Endodermal cell (in vitro differentiated cells): ENCODE results near the gene NAV1. TPM values are rescaled to one million over a fixed set of nuclear protein-coding genes. Genes with fewer than 3 reads are reported as not detected.

Source experiments
- DNase-seq: peaks from one replicate; pipeline ENCODE4 v3.0.0-alpha.2; 2017
- H3K27ac ChIP-seq: 2 replicates; pipeline ENCODE4 v1.5.1; 2013; ENCODE audit warnings: mild to moderate bottlenecking, low read depth, low read length, moderate library complexity
- H3K27me3 ChIP-seq: 2 replicates; pipeline ENCODE4 v1.6.1; 2013; ENCODE audit warnings: mild to moderate bottlenecking, low read length, moderate library complexity; ENCODE audit not compliant: insufficient read depth, control insufficient read depth, poor library complexity, severe bottlenecking
- H3K36me3 ChIP-seq: 2 replicates; pipeline ENCODE4 v1.7.0; 2013; ENCODE audit warnings: mild to moderate bottlenecking, low read length, moderate library complexity; ENCODE audit not compliant: control insufficient read depth, insufficient read depth
- H3K4me1 ChIP-seq: one replicate; pipeline ENCODE4 v1.7.0; 2013; ENCODE audit warnings: low read length; ENCODE audit not compliant: control insufficient read depth, insufficient read depth
- H3K4me3 ChIP-seq: 2 replicates; pipeline ENCODE4 v1.5.1; 2013; ENCODE audit warnings: mild to moderate bottlenecking, low read length, moderate library complexity
- H3K9ac ChIP-seq: 2 replicates; pipeline ENCODE4 v1.6.1; 2013; ENCODE audit warnings: mild to moderate bottlenecking, low read length, moderate library complexity; ENCODE audit not compliant: poor library complexity, severe bottlenecking; ENCODE audit errors: extremely low read depth
- H3K9me3 ChIP-seq: 2 replicates; pipeline ENCODE4 v1.6.1; 2013; ENCODE audit warnings: mild to moderate bottlenecking, low read length, moderate library complexity; ENCODE audit not compliant: control insufficient read depth
- H3K27ac Mint-ChIP-seq: 2 replicates; pipeline ENCODE4 v1.8.0; 2020; ENCODE audit warnings: mixed read lengths
- H3K27me3 Mint-ChIP-seq: 2 replicates; pipeline ENCODE4 v1.8.0; 2021; ENCODE audit warnings: mild to moderate bottlenecking, mixed read lengths; ENCODE audit not compliant: insufficient read depth
- H3K36me3 Mint-ChIP-seq: 2 replicates; pipeline ENCODE4 v1.8.0; 2020; ENCODE audit warnings: low read depth, mixed read lengths
- H3K4me1 Mint-ChIP-seq: 2 replicates; pipeline ENCODE4 v1.8.0; 2020; ENCODE audit warnings: mixed read lengths
- H3K4me3 Mint-ChIP-seq: 2 replicates; pipeline ENCODE4 v1.8.0; 2020; ENCODE audit warnings: mild to moderate bottlenecking, moderate library complexity, mixed read lengths
- H3K9me3 Mint-ChIP-seq: 2 replicates; pipeline ENCODE4 v1.8.0; 2020; ENCODE audit warnings: mild to moderate bottlenecking, mixed read lengths
- WGBS, 2 experiments: methylation state at CpG; one replicate each; pipeline versions ENCODE4 v1.1.5 to v1.1.7; 2013; ENCODE audit warnings: missing lambda C conversion rate in 2 of 2, mixed read lengths in 1 of 2; ENCODE audit not compliant: insufficient coverage in 1 of 2, insufficient read length in 1 of 2; 5-methylcytosine and 5-hydroxymethylcytosine counted together
- total RNA-seq, 2 donors: library from RNA; stranded (reverse); fragmentation: NEBNext Ultra II Directional in 1 of 2; extraction: Animal tissue kit (Norgen Biotek cat#: 25700) in 1 of 2; gene quantifications; 2 replicates in 1 of 2; 3 replicates in 1 of 2; pipeline ENCODE4 v1.2.1, GENCODE V29; 2021
- TF ChIP-seq, protein P1 (sequence below): fragments of 200-600 bp; sonication (generic); conservative IDR thresholded peaks from 2 replicates; pipeline ENCODE4 v1.5.0; 2021; ENCODE audit warnings: antibody characterized with exemption, mild to moderate bottlenecking

NAV1 gene
- total RNA-seq, 2 donors from 2014 or later = 42.2 to 62.5 TPM

DNA sequence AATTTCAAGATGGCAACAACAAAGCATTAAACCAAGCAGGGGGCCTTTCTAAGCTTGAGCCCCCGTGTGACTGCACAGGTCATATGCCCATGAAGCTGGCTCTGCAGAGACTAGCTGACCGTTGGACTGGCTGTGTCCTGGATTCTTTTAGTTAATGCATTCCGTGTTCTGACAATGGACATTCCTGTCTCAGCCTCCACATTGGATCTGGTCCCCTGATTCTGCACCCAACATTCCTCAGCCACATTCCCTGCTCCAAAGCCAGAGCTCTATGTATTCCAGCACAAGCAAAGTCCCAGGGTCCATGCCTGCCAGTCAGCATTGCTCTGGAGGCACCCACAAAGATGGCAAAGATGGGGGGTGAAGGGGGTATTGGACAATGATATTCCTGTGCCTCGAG is 5.1 kb upstream of the NAV1 start:
- H3K36me3 ChIP-seq = no peaks in the 10 kb centered on the region
- no peak overlapping the region for H3K27ac ChIP-seq
- peaks cover 36% of the 10 kb centered on the region for H3K27me3 ChIP-seq
- H3K9me3 ChIP-seq = no peaks in the 10 kb centered on the region
- H3K27ac Mint-ChIP-seq = no peak overlapping the region
- peaks cover 39% of the 10 kb centered on the region for H3K27me3 Mint-ChIP-seq
- H3K9ac ChIP-seq = no peak overlapping the region
- WGBS, 2 experiments = 77 to 90% methylated on average over 4 of the region's 4 CpGs
- TF ChIP-seq, protein P1, sequence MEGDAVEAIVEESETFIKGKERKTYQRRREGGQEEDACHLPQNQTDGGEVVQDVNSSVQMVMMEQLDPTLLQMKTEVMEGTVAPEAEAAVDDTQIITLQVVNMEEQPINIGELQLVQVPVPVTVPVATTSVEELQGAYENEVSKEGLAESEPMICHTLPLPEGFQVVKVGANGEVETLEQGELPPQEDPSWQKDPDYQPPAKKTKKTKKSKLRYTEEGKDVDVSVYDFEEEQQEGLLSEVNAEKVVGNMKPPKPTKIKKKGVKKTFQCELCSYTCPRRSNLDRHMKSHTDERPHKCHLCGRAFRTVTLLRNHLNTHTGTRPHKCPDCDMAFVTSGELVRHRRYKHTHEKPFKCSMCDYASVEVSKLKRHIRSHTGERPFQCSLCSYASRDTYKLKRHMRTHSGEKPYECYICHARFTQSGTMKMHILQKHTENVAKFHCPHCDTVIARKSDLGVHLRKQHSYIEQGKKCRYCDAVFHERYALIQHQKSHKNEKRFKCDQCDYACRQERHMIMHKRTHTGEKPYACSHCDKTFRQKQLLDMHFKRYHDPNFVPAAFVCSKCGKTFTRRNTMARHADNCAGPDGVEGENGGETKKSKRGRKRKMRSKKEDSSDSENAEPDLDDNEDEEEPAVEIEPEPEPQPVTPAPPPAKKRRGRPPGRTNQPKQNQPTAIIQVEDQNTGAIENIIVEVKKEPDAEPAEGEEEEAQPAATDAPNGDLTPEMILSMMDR = no peak
- no peak overlapping the region for H3K4me3 Mint-ChIP-seq
- no peak overlapping the region for H3K4me3 ChIP-seq
- H3K4me1 ChIP-seq = no peaks in the 10 kb centered on the region
- H3K36me3 Mint-ChIP-seq = no peaks in the 10 kb centered on the region
- no peak for DNase-seq
- H3K4me1 Mint-ChIP-seq = peaks cover 12% of the 10 kb centered on the region
- H3K9me3 Mint-ChIP-seq = no peaks in the 10 kb centered on the region

DNA sequence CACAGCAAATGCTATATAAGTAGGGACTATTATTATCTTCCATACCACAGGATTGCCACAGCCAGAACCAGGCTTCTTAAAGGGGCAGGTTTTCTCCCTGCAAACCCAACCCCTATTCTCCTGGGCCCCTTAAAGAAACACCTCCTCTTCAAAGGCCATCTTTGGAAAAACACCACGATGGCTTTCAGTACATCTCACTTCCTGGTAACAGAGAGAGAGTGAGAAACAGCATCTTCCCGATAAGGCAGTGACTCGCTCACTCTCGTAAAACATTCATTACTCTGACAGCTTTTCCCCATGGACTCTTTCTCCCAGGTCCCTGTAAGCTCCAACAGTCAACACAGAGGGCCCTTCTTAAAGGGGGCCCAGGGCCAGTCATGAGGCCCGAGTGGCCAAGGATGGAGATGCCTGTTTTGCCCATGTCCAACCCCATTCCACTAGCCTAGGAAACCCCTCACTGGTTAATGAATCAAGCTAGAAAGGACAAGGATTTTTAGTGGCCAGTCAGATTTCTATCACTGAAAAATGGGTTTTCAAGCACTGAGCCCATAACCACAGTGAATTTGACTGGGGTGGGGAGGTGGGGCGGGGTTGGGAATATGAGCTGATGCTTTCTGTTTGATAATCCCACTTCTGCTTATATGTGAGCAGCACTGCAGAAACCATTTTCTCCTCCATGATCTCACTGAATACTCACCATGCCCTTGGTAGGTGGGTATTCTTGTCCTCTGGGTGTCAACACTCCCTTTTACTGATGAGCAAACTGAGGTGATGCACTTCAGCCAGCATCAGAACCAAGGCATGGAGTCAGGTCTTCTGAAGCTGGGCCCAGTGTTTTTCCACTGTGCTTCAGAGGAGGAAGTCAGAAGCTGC is 3.6 kb upstream of the NAV1 start:
- 70 to 77% methylated on average over 4 to 6 of the region's 6 CpGs for WGBS, 2 experiments
- no peak overlapping the region for H3K4me3 Mint-ChIP-seq
- H3K9me3 Mint-ChIP-seq = no peaks in the 10 kb centered on the region
- peaks cover 13% of the 10 kb centered on the region for H3K4me1 Mint-ChIP-seq
- no peaks in the 10 kb centered on the region for H3K9me3 ChIP-seq
- H3K4me3 ChIP-seq = no peak overlapping the region
- peaks cover 48% of the 10 kb centered on the region for H3K27me3 Mint-ChIP-seq
- no peaks in the 10 kb centered on the region for H3K36me3 ChIP-seq
- H3K36me3 Mint-ChIP-seq = no peaks in the 10 kb centered on the region
- no peaks in the 10 kb centered on the region for H3K4me1 ChIP-seq
- H3K27ac ChIP-seq = no peak overlapping the region
- no peak overlapping the region for H3K27ac Mint-ChIP-seq
- DNase-seq = no peak
- peaks cover 36% of the 10 kb centered on the region for H3K27me3 ChIP-seq
- no peak overlapping the region for H3K9ac ChIP-seq
- TF ChIP-seq, protein P1 = no peak

DNA sequence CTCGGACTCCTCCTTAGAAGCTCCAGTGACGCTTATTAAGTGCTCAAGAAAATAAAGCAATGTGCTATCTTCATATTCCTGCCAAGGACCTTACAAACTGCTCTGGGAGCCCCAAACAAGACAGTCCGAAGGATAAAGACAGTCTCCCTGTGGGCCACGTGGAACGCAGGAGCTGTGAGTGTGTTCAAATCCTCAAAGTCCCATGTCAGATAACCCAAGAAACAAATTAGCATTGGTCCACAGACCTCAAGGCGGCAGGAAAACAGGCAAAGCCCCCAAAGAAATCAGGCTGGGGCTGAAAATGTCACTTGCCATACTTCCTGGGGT is 3.0 kb upstream of the NAV1 start:
- no peaks in the 10 kb centered on the region for H3K4me1 ChIP-seq
- H3K9me3 ChIP-seq = no peaks in the 10 kb centered on the region
- Mint-ChIP-seq H3K27me3 (peaks cover 53% of the 10 kb centered on the region), H3K4me1 (peaks cover 19% of the 10 kb centered on the region), H3K4me3 (no peak overlapping the region), H3K9me3 (no peaks in the 10 kb centered on the region), H3K27ac (no peak overlapping the region), H3K36me3 (no peaks in the 10 kb centered on the region)
- H3K36me3 ChIP-seq = no peaks in the 10 kb centered on the region
- H3K27me3 ChIP-seq = peaks cover 36% of the 10 kb centered on the region
- no peak overlapping the region for H3K4me3 ChIP-seq
- no peak for DNase-seq
- TF ChIP-seq, protein P1 = no peak
- H3K9ac ChIP-seq = no peak overlapping the region
- WGBS, 2 experiments = 88 to 97% methylated on average over 5 to 6 of the region's 6 CpGs
- no peak overlapping the region for H3K27ac ChIP-seq
